Lung (tissue), 12 donors: ENCODE data around the gene LONP1. TPM values are rescaled to one million over a fixed set of nuclear protein-coding genes. Genes with fewer than 3 reads are reported as not detected.

Source experiments
- ATAC-seq: fragments of 200-7000 bp; cut with Tn5 transposase; one replicate; pipeline ENCODE4 v1.9.1; 2020; ENCODE audit warnings: moderate number of reproducible peaks; ENCODE audit not compliant: insufficient read depth, low FRiP score
- DNase-seq, 3 donors: peaks; one replicate each; pipeline ENCODE4 v3.0.0-alpha.2; 2013 to 2017
- H3K27ac ChIP-seq, 2 donors: one replicate each; pipeline ENCODE4 v1.5.1; 2013; ENCODE audit warnings: mild to moderate bottlenecking in 2 of 2, moderate library complexity in 2 of 2, control low read depth in 1 of 2, inconsistent platforms in 1 of 2, low read depth in 1 of 2, low read length in 1 of 2
- H3K27me3 ChIP-seq, 3 donors: one replicate each; pipeline ENCODE4 v1.5.1; 2013; ENCODE audit warnings: low read length in 2 of 3; ENCODE audit not compliant: control insufficient read depth in 3 of 3, insufficient read depth in 3 of 3
- H3K36me3 ChIP-seq, 4 donors: one replicate each; pipeline ENCODE4 v1.5.1; 2013; ENCODE audit warnings: low read length in 4 of 4, mild to moderate bottlenecking in 1 of 4, moderate library complexity in 1 of 4; ENCODE audit not compliant: control insufficient read depth in 4 of 4, insufficient read depth in 4 of 4
- H3K4me1 ChIP-seq, 5 donors: one replicate each; pipeline ENCODE4 v1.5.1; 2013; ENCODE audit warnings: low read length in 5 of 5, mild to moderate bottlenecking in 2 of 5, moderate library complexity in 1 of 5; ENCODE audit not compliant: control insufficient read depth in 5 of 5, insufficient read depth in 5 of 5
- H3K4me3 ChIP-seq: one replicate; pipeline ENCODE4 v1.5.1; 2013; ENCODE audit warnings: mild to moderate bottlenecking, control low read depth, moderate library complexity
- H3K9ac ChIP-seq, 2 donors: one replicate each; pipeline ENCODE4 v1.5.1; 2013; ENCODE audit warnings: low read length in 2 of 2, control low read depth in 1 of 2; ENCODE audit not compliant: insufficient read depth in 1 of 2
- H3K9me3 ChIP-seq, 4 donors: one replicate each; pipeline ENCODE4 v1.5.1; 2013; ENCODE audit warnings: low read length in 3 of 4, mild to moderate bottlenecking in 1 of 4, moderate library complexity in 1 of 4; ENCODE audit not compliant: control insufficient read depth in 4 of 4, insufficient read depth in 3 of 4
- CTCF ChIP-seq: IDR thresholded peaks from 2 replicates; pipeline ENCODE4 v1.5.1; 2012; ENCODE audit warnings: mild to moderate bottlenecking; ENCODE audit errors: control extremely low read depth, extremely low read depth
- WGBS, 2 donors: extraction: QIAGEN DNeasy Blood & Tissue Kit; methylation state at CpG; one replicate each; pipeline ENCODE4 v1.1.7; 2013; 5-methylcytosine and 5-hydroxymethylcytosine counted together
- polyA plus RNA-seq, 2 donors: library from polyadenylated mRNA; stranded (reverse); fragments of 200-250 nt; gene quantifications; one replicate each; pipeline ENCODE4 v1.2.1, GENCODE V29; 2013
- total RNA-seq, 2 donors: library from RNA; depleted of rRNA in 1 of 2; stranded (reverse); fragments of >200 nt in 1 of 2; gene quantifications; one replicate each; pipeline ENCODE4 v1.2.1, GENCODE V29; 2014 to 2021
- donor health status: control.
- donor health status: control.
- donor health status: Bipolar disorder and iron deficiency.
- donor health status: healthy.
- donor health status: DM: yes; HTN: yes; CAD: no.

The LONP1 gene
- total and polyA plus RNA-seq, 4 donors, result 41.0 to 89.6 (median 69.0) TPM

DNA sequence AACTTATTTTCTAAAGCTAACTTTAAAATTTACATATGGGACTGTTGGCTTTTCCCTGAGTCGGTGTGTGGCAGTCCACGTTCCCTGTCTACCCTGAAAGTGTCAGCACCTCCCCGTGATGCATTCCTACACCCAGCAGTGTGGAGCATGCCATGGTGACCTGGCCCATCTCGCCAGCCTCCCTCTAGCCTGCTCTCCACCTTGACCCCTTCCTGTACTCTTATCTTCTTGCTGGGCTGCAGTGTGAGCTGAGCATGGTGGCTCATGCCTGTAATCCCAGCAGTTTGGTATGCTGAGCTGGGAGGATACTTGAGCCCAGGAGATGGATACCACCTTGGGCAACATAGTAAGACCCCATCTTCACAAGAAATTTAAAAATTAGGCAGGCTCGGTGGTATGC, 65.0 kb downstream of the LONP1 start:
- no peak for TF ChIP-seq CTCF
- H3K36me3 ChIP-seq, result peaks cover 34 to 72% (median 50%) of the 10 kb centered on the region in 4 donors
- 96 to 97% methylated on average over 5 of the region's 5 CpGs for WGBS, 2 donors

GRCh38 chr19:5652261-5652660, 67.7 kb downstream of the LONP1 start:
- Histone ChIP-seq H3K36me3 (peaks cover 37 to 61% (median 53%) of the 10 kb centered on the region in 4 donors), H3K27me3 (no peaks in the 10 kb centered on the region), H3K9ac (no peak overlapping the region), H3K27ac (no peak overlapping the region), H3K4me3 (no peak overlapping the region), H3K9me3 (no peaks in the 10 kb centered on the region), H3K4me1 (peaks cover 0 to 2% (median 0%) of the 10 kb centered on the region in 5 donors)
- ATAC-seq, result no peak
- TF ChIP-seq CTCF, result no peak
- WGBS, 2 donors, result 92 to 95% methylated on average over 10 of the region's 10 CpGs
- DNase-seq, result no peak

More for the DNA sequence above, 65.0 kb downstream of the LONP1 start:
- H3K9me3 ChIP-seq, result no peaks in the 10 kb centered on the region
- no peak overlapping the region for H3K27ac ChIP-seq
- no peak overlapping the region for H3K4me3 ChIP-seq
- no peak overlapping the region for H3K9ac ChIP-seq
- H3K27me3 ChIP-seq, result no peaks in the 10 kb centered on the region
- H3K4me1 ChIP-seq, result no peaks in the 10 kb centered on the region
- no peak for DNase-seq
- ATAC-seq, result no peak

DNA sequence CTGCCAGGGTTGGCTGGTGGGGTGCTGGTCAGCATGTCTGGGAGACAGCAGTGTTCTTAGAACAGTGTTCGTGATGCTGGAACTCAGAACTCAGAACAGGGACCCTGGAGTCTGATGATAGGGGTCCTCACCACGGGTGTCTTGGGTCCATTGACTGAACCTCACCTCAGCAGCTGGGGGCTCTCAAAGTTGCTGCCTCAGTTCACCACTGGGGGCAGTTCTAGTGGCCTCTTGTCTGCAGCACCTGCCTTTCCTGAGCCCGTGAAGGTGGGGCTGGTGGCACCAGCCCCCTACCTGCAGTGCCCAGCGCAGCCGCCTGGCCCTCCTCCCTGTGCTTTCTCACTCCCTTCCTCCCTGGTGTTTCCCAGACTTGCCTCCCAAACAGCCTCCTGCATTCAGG, 68.6 kb downstream of the LONP1 start:
- ATAC-seq, result no peak
- no peak for TF ChIP-seq CTCF
- H3K27ac ChIP-seq, result no peak overlapping the region
- H3K9ac ChIP-seq, result no peak overlapping the region
- DNase-seq, result no peak
- H3K4me1 ChIP-seq, result peaks cover 0 to 5% (median 0%) of the 10 kb centered on the region in 5 donors
- H3K4me3 ChIP-seq, result no peak overlapping the region
- H3K36me3 ChIP-seq, result peaks cover 37 to 64% (median 57%) of the 10 kb centered on the region in 4 donors
- WGBS, 2 donors, result 95 to 98% methylated on average over 5 of the region's 5 CpGs
- no peaks in the 10 kb centered on the region for H3K9me3 ChIP-seq
- no peaks in the 10 kb centered on the region for H3K27me3 ChIP-seq

GRCh38 chr19:5648464-5648863, 71.5 kb downstream of the LONP1 start:
- H3K9ac ChIP-seq, result no peak overlapping the region
- no peaks in the 10 kb centered on the region for H3K9me3 ChIP-seq
- 95 to 96% methylated on average over 9 to 11 of the region's 11 CpGs for WGBS, 2 donors
- H3K27ac ChIP-seq, result no peak overlapping the region
- peaks cover 0 to 5% (median 0%) of the 10 kb centered on the region in 5 donors for H3K4me1 ChIP-seq
- no peak for DNase-seq
- no peak for TF ChIP-seq CTCF
- H3K4me3 ChIP-seq, result no peak overlapping the region
- peaks cover 42 to 72% (median 58%) of the 10 kb centered on the region in 4 donors for H3K36me3 ChIP-seq
- no peak for ATAC-seq
- no peaks in the 10 kb centered on the region for H3K27me3 ChIP-seq
